ENCODE measurements around the gene OLFM4. TPM values are rescaled to one million over a fixed set of nuclear protein-coding genes. Genes with fewer than 3 reads are reported as not detected.

OLFM4 gene
- total and polyA plus RNA-seq, 2 donors (not counting 3 experiments of a cell fraction or from before 2014, with no cell fraction given): not detected

GRCh38 chr13:52995946-52996345 lies 32.7 kb upstream of the OLFM4 start:
- H3K4me3 ChIP-seq (replicated peaks in 1 of 3; ENCODE audit: insufficient read depth in 1 of 3, low read depth in 1 of 3, low read length in 3 of 3): no peak overlapping the region
- H4K20me1 ChIP-seq (replicated peaks; ENCODE audit: control insufficient read depth, extremely low read depth, insufficient read depth, low read length): no peaks in the 10 kb centered on the region
- intact Hi-C loops (cut with micrococcal nuclease): no loop called here
- H3K36me3 ChIP-seq (ENCODE audit: control insufficient read depth in 2 of 2, extremely low read depth in 1 of 2, insufficient read depth in 2 of 2, low read length in 2 of 2): no peaks in the 10 kb centered on the region
- H3K79me2 ChIP-seq (ENCODE audit: control insufficient read depth, insufficient read depth, low read length): no peaks in the 10 kb centered on the region
- dilution Hi-C loops (cut with MboI; ENCODE audit: extremely low pct_ligation_motif_present, low sequenced_read_pairs): no loop called here
- H3K27ac ChIP-seq (ENCODE audit: insufficient read depth, low read depth, low read length): no peak overlapping the region
- no peaks in the 10 kb centered on the region for H3K9me1 ChIP-seq (replicated peaks; ENCODE audit: control insufficient read depth, extremely low read depth, insufficient read depth, low read length)
- no peaks in the 10 kb centered on the region for H3K4me1 ChIP-seq (ENCODE audit: control insufficient read depth, extremely low read depth, insufficient read depth, low read length)
- H3K9me3 ChIP-seq (replicated peaks; ENCODE audit: control insufficient read depth, insufficient read depth, low read length): peaks cover 6% of the 10 kb centered on the region
- FAIRE-seq (no peak), DNase-seq (ENCODE audit: low read depth, low spot score) (no peak)
- no peak overlapping the region for H3K9ac ChIP-seq (replicated peaks; ENCODE audit: extremely low read depth, insufficient read depth, low read length)
- no TSS peak for BruUV-seq (replicated peaks)
- H3K27me3 ChIP-seq (ENCODE audit: control insufficient read depth in 2 of 2, insufficient read depth in 2 of 2, low read length in 2 of 2): no peaks in the 10 kb centered on the region
- no peak overlapping the region for H2AFZ ChIP-seq (ENCODE audit: low read depth, low read length)
- no peak overlapping the region for H3K4me2 ChIP-seq (ENCODE audit: insufficient read depth, low read length)
- TF ChIP-seq GATA2 (IDR thresholded peaks at IDR 0.05; ENCODE audit: insufficient read depth, insufficient read length, low read depth, low read length) (no peak), POLR2A (IDR thresholded peaks at IDR 0.05; ENCODE audit: low read depth, low read length) (no peak), FOS (IDR thresholded peaks at IDR 0.05; ENCODE audit: borderline replicate concordance, insufficient read depth, low read length) (no peak), EZH2 (IDR thresholded peaks at IDR 0.05; ENCODE audit: borderline replicate concordance, low read depth, low read length, severe bottlenecking) (no peak), MYC (IDR thresholded peaks at IDR 0.05; ENCODE audit: low read depth, low read length) (no peak), CTCF (IDR thresholded peaks at IDR 0.05; ENCODE audit: extremely low read depth in 1 of 2, insufficient read depth in 1 of 2, low read depth in 1 of 2, low read length in 2 of 2) (no peak), JUN (IDR thresholded peaks at IDR 0.05; ENCODE audit: borderline replicate concordance, insufficient read depth, insufficient read length, low read depth) (no peak), MAX (IDR thresholded peaks at IDR 0.05; ENCODE audit: insufficient read depth, insufficient read length) (no peak), POLR2AphosphoS5 (IDR thresholded peaks at IDR 0.05; ENCODE audit: insufficient read depth, low read depth, low read length) (no peak)
- CTCF ChIA-PET: no interaction called here
- POLR2A ChIA-PET: no interaction called here

Measured in endothelial cell of umbilical vein (primary cell).